Measurements from ENCODE around the gene USP6.

DNA sequence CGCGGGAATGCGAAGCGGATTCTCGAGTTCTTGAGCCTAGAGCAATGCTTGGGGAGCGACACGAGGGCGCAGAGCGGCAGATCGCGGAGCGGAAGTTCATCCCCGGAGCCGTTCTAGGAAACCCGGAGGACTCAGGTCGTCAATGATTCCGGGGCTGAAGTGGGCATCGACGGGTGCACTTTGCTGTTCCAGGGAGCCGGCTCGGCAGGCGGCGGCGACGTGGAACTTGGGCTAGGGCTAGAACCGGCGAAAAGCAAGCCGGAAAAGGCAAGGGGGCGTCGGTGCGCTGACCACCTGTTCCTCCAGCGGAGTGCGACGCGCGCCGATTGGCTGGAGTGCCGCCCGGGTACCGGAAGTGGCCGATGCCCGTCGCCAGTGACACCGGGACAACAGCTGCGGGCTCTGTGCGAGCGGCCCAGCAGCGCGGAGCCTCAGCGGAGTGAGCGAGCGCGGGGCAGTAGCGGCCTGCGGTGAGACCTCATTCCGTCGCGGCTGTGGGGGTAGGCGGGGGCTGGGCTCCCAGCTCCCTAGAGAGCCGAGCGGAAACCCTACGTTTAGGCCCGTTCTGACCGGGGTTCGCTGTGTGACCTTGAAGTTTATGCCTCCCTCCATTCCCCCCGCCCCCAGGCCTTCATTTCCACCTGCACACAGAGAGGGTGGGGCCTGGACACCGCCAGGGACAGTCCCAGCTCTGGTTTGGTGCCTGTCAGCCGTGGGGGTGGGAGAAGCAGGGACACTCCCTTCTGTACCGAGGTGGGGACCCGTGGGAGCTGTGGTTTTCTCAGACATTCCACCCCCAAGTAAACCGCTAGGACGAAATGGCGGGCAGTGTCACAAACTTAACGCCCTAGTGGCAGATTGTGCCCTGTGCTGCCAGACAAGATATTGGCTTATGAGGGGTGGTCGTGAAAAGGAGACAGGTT lies 37.5 kb upstream of the USP6 start, which contains the start of gene ZFP3:
- TF ChIP-seq, protein P1, sequence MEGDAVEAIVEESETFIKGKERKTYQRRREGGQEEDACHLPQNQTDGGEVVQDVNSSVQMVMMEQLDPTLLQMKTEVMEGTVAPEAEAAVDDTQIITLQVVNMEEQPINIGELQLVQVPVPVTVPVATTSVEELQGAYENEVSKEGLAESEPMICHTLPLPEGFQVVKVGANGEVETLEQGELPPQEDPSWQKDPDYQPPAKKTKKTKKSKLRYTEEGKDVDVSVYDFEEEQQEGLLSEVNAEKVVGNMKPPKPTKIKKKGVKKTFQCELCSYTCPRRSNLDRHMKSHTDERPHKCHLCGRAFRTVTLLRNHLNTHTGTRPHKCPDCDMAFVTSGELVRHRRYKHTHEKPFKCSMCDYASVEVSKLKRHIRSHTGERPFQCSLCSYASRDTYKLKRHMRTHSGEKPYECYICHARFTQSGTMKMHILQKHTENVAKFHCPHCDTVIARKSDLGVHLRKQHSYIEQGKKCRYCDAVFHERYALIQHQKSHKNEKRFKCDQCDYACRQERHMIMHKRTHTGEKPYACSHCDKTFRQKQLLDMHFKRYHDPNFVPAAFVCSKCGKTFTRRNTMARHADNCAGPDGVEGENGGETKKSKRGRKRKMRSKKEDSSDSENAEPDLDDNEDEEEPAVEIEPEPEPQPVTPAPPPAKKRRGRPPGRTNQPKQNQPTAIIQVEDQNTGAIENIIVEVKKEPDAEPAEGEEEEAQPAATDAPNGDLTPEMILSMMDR (IDR thresholded peaks at IDR 0.05 in 2 of 3, conservative IDR thresholded peaks at IDR 0.05 in 1 of 3; ENCODE audit: borderline replicate concordance in 1 of 3, insufficient read depth in 1 of 3, low read depth in 2 of 3, low read length in 2 of 3), result no peak
- TF ChIP-seq JUND (IDR thresholded peaks at IDR 0.05) (no peak), POLR2AphosphoS5 (IDR thresholded peaks at IDR 0.05; ENCODE audit: low read depth, low read length) (no peak), EZH2 (IDR thresholded peaks at IDR 0.05) (no peak), SIN3A (IDR thresholded peaks at IDR 0.05; ENCODE audit: low read depth) (no peak)
